Sigmoid colon (tissue), 7 donors: ENCODE measurements around the gene TAS2R30. TPM values are rescaled to one million over a fixed set of nuclear protein-coding genes. Genes with fewer than 3 reads are reported as not detected.

Experiments used
- DNase-seq: peaks from one replicate; pipeline ENCODE4 v3.0.0-alpha.2; 2019
- H3K27ac ChIP-seq, 4 donors: fragments of 200-600 bp; sonication (generic); one replicate each; pipeline ENCODE4 v1.5.1; 2016 to 2019; ENCODE audit warnings: mild to moderate bottlenecking in 1 of 4
- H3K27me3 ChIP-seq, 3 donors: fragments of 200-600 bp; sonication (generic); one replicate each; pipeline ENCODE4 v1.5.1; 2019; ENCODE audit warnings: mild to moderate bottlenecking in 1 of 3
- H3K36me3 ChIP-seq, 4 donors: fragments of 200-600 bp; sonication (generic); one replicate each; pipeline ENCODE4 v1.5.1; 2016 to 2019
- H3K4me1 ChIP-seq, 4 donors: fragments of 200-600 bp; sonication (generic); one replicate each; pipeline ENCODE4 v1.5.1; 2017 to 2019
- H3K4me3 ChIP-seq, 4 donors: fragments of 200-600 bp; sonication (generic); one replicate each; pipeline ENCODE4 v1.5.1; 2017 to 2019; ENCODE audit warnings: mild to moderate bottlenecking in 2 of 4, moderate library complexity in 1 of 4
- H3K9me3 ChIP-seq, 4 donors: fragments of 200-600 bp in 3 of 4; sonication (generic) in 3 of 4; one replicate each; pipeline versions ENCODE4 v1.5.1 to v1.6.1; 2013 to 2019
- EP300 ChIP-seq, 4 donors: sonication (generic); formaldehyde crosslinking; IDR thresholded peaks; one replicate each; pipeline ENCODE4 v1.6.1; 2017; ENCODE audit warnings: antibody characterized with exemption in 4 of 4
- POLR2A ChIP-seq, 2 donors: fragments of 450-650 bp; IDR thresholded peaks; one replicate each; pipeline ENCODE4 v1.6.1; 2016; ENCODE audit warnings: antibody characterized with exemption in 2 of 2, mild to moderate bottlenecking in 2 of 2, moderate library complexity in 2 of 2
- POLR2AphosphoS5 ChIP-seq, 4 donors: sonication (generic); formaldehyde crosslinking; IDR thresholded peaks; one replicate each; pipeline ENCODE4 v1.6.1; 2017; ENCODE audit warnings: antibody characterized with exemption in 4 of 4
- WGBS, 2 donors: extraction: QIAGEN DNeasy Blood & Tissue Kit; methylation state at CpG; one replicate each; pipeline ENCODE4 v1.1.7; 2013; 5-methylcytosine and 5-hydroxymethylcytosine counted together
- intact Hi-C: fragments of 100-400 bp; cut with DNase I; formaldehyde crosslinking; loops from one replicate; pipeline ENCODE4 v1.15.1; 2023
- polyA plus RNA-seq, 3 donors: library from polyadenylated mRNA; stranded (reverse); fragments of 200-250 nt; gene quantifications; one replicate each; pipeline ENCODE4 v1.2.3, GENCODE V29; 2013
- small RNA-seq, 3 donors: library from RNA; depleted of rRNA; stranded (forward); fragments of <200 nt; gene quantifications; one replicate each; pipeline ENCODE3, GENCODE V24; 2016
- total RNA-seq, 4 donors: library from RNA; depleted of rRNA; stranded (reverse); fragments of >200 nt; gene quantifications; one replicate each; pipeline ENCODE4 v1.1.0, GENCODE V29; 2016
- TF ChIP-seq, protein P1 (sequence below), 4 experiments: fragments of 450-650 bp in 3 of 4; fragments of 200-600 bp in 1 of 4; IDR thresholded peaks; one replicate each; pipeline ENCODE4 v1.5.1; 2016 to 2019; ENCODE audit warnings: antibody characterized with exemption in 4 of 4, mild to moderate bottlenecking in 3 of 4, moderate library complexity in 2 of 4
- donor health status: healthy with polysubstance abuse.
- donor health status: Bipolar disorder and iron deficiency.
- donor health status: healthy.

Gene TAS2R30
- total and polyA plus RNA-seq, 7 donors, result 0.36 to 10.5 (median 8.9) TPM; not detected in 2

DNA sequence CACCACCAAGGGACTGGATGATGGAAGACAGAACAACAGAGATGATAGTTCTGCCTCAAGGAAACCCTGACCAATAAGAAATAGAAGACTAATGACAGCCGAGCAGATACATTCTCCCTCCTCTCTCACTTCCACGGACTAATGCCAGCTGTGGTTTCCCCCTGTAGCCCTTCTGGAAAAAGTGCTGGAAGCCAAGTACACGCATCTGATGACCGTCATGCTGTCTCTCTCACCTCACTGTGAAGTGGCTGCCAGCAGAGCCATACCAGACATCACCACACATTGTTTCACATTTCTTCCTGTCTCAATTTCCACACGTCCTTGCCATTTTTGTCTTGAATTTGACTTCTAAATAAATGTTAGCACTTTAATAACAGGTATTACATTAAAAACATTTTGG lies 45.2 kb downstream of the TAS2R30 start:
- intact Hi-C loops, result no loop called here
- WGBS, 2 donors, result 0 to 87% methylated on average over 1 to 5 of the region's 5 CpGs
- TF ChIP-seq, protein P1, sequence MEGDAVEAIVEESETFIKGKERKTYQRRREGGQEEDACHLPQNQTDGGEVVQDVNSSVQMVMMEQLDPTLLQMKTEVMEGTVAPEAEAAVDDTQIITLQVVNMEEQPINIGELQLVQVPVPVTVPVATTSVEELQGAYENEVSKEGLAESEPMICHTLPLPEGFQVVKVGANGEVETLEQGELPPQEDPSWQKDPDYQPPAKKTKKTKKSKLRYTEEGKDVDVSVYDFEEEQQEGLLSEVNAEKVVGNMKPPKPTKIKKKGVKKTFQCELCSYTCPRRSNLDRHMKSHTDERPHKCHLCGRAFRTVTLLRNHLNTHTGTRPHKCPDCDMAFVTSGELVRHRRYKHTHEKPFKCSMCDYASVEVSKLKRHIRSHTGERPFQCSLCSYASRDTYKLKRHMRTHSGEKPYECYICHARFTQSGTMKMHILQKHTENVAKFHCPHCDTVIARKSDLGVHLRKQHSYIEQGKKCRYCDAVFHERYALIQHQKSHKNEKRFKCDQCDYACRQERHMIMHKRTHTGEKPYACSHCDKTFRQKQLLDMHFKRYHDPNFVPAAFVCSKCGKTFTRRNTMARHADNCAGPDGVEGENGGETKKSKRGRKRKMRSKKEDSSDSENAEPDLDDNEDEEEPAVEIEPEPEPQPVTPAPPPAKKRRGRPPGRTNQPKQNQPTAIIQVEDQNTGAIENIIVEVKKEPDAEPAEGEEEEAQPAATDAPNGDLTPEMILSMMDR (IDR thresholded peaks at IDR 0.05), result no peak
- TF ChIP-seq POLR2A (IDR thresholded peaks at IDR 0.05) (no peak), EP300 (IDR thresholded peaks at IDR 0.05) (no peak), POLR2AphosphoS5 (IDR thresholded peaks at IDR 0.05) (no peak)

DNA sequence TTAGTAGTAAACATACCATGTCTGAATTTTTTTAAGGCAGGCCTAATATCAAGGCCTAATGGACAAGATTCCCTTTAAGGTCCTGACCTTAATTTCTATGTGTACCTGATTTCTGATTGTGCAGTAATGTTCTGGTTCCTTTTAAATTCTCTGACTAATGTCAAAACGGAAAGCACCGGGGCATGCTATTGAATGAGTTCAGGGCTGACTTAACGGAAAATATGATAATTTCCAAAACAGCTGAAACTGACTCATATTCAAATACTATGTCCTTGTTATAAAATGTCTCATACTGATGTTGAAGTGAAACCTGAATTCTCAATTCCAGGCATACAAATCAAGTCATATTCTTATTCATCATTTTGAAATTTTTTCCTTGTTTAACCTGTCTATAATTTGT lies 49.0 kb downstream of the TAS2R30 start:
- H3K4me1 ChIP-seq, result no peaks in the 10 kb centered on the region
- H3K27me3 ChIP-seq, result no peaks in the 10 kb centered on the region
- no peaks in the 10 kb centered on the region for H3K9me3 ChIP-seq
- no peak overlapping the region for H3K27ac ChIP-seq
- no peak for DNase-seq
- no peak overlapping the region for H3K4me3 ChIP-seq
- H3K36me3 ChIP-seq, result no peaks in the 10 kb centered on the region
- intact Hi-C loops, result no loop called here
- TF ChIP-seq EP300 (IDR thresholded peaks at IDR 0.05), result no peak
- TF ChIP-seq, protein P1 (IDR thresholded peaks at IDR 0.05), result no peak
- WGBS, 2 donors, result 63% methylated on average over 3 of the region's 3 CpGs; no CpG with 5 or more reads in 1 of the 2 donors

More for the DNA sequence above, 45.2 kb downstream of the TAS2R30 start:
- Histone ChIP-seq H3K27me3 (no peaks in the 10 kb centered on the region), H3K27ac (no peak overlapping the region), H3K4me3 (no peak overlapping the region), H3K4me1 (no peaks in the 10 kb centered on the region), H3K36me3 (no peaks in the 10 kb centered on the region), H3K9me3 (no peaks in the 10 kb centered on the region)
- no peak for DNase-seq

Small RNA genes lying within 50 kb of the gene (small RNA-seq; reads per million reads assigned to genes)
- 0 reads per million in 3 donors for gene AC018630.1

Other genes with a start within 250 kb of the TAS2R30 start
- gene TAS2R13, start 225.1 kb downstream of the TAS2R30 start, total RNA-seq, result 1 to 10 TPM; 1.1 to 4.1 (median 2.8) TPM
- under 1 TPM in 1 of 3 donors, not detected in 2; 0.20 TPM for gene TAS2R13, start 225.1 kb downstream of the TAS2R30 start, polyA plus RNA-seq
- gene PRH2, start 205.4 kb downstream of the TAS2R30 start, total RNA-seq, result 1 to 10 TPM in 2 of 4 donors, not detected in 2; 1.2 to 1.4 TPM
- not detected for gene PRH2, start 205.4 kb downstream of the TAS2R30 start, polyA plus RNA-seq
- gene TAS2R14, start 195.4 kb downstream of the TAS2R30 start, total RNA-seq, result 1 to 10 TPM; 3.3 to 6.9 (median 6.2) TPM
- 1 to 10 TPM in 1 of 3 donors, not detected in 2; 1.1 TPM for gene TAS2R14, start 195.4 kb downstream of the TAS2R30 start, polyA plus RNA-seq
- gene TAS2R50, start 147.7 kb downstream of the TAS2R30 start, total RNA-seq, result 1 to 10 TPM; 1.4 to 4.6 (median 2.1) TPM
- gene TAS2R50, start 147.7 kb downstream of the TAS2R30 start, polyA plus RNA-seq, result under 1 TPM in 1 of 3 donors, not detected in 2; 0.28 TPM
- 1 to 10 TPM; 2.6 to 6.4 (median 4.6) TPM for gene TAS2R20, start 136.3 kb downstream of the TAS2R30 start, total RNA-seq
- under 1 TPM in 1 of 3 donors, not detected in 2; 0.50 TPM for gene TAS2R20, start 136.3 kb downstream of the TAS2R30 start, polyA plus RNA-seq
- 1 to 10 TPM; 5.0 to 8.6 (median 6.5) TPM for gene TAS2R19, start 112.0 kb downstream of the TAS2R30 start, total RNA-seq
- gene TAS2R19, start 112.0 kb downstream of the TAS2R30 start, polyA plus RNA-seq, result under 1 TPM in 1 of 3 donors, not detected in 2; 0.41 TPM
- 1 to 10 TPM; 3.9 to 9.2 (median 7.3) TPM for gene TAS2R31, start 103.2 kb downstream of the TAS2R30 start, total RNA-seq
- gene TAS2R31, start 103.2 kb downstream of the TAS2R30 start, polyA plus RNA-seq, result under 1 TPM in 1 of 3 donors, not detected in 2; 0.44 TPM
- 1 to 10 TPM; 2.3 to 5.0 (median 3.1) TPM for gene TAS2R46, start 72.3 kb downstream of the TAS2R30 start, total RNA-seq
- gene TAS2R46, start 72.3 kb downstream of the TAS2R30 start, polyA plus RNA-seq, result under 1 TPM in 1 of 3 donors, not detected in 2; 0.07 TPM
- 1 to 10 TPM; 2.1 to 10.0 (median 3.6) TPM for gene TAS2R43, start 42.3 kb downstream of the TAS2R30 start, total RNA-seq
- gene TAS2R43, start 42.3 kb downstream of the TAS2R30 start, polyA plus RNA-seq, result not detected
- 10 to 100 TPM; 11.1 to 17.8 (median 14.3) TPM for gene SMIM10L1, start 36.5 kb upstream of the TAS2R30 start, total RNA-seq
- gene SMIM10L1, start 36.5 kb upstream of the TAS2R30 start, polyA plus RNA-seq, result 1 to 10 TPM; 7.6 to 8.6 (median 7.8) TPM
- not detected for gene TAS2R42, start 52.3 kb upstream of the TAS2R30 start, total RNA-seq
- gene TAS2R42, start 52.3 kb upstream of the TAS2R30 start, polyA plus RNA-seq, result not detected
- gene PRB3, start 135.1 kb upstream of the TAS2R30 start, total RNA-seq, result not detected
- not detected for gene PRB3, start 135.1 kb upstream of the TAS2R30 start, polyA plus RNA-seq
- not detected for gene PRB4, start 175.8 kb upstream of the TAS2R30 start, total RNA-seq
- gene PRB4, start 175.8 kb upstream of the TAS2R30 start, polyA plus RNA-seq, result not detected